ENCODE measurements around the gene DNAJC5.

GRCh38 chr20:63856098-63856511, 38.8 kb upstream of the DNAJC5 start:
- no peak for TF ChIP-seq CTCF (IDR thresholded peaks at IDR 0.05; ENCODE audit: low read depth, low read length, poor library complexity, severe bottlenecking)
- TF ChIP-seq EZH2phosphoT487 (IDR thresholded peaks at IDR 0.05; ENCODE audit: borderline replicate concordance, low read length): no peak

Data from DOHH2 (cell line).